Activated CD4-positive, CD25-positive, alpha-beta regulatory T cell treated with anti-CD3 and anti-CD28 coated beads, Interleukin-2, amount 50 U/mL, for 24 hours (primary cell): ENCODE data around the gene DDTL.
"Not testable (repeated sequence)": the region's sequence is repeated elsewhere in the genome, so short reads cannot be mapped to it uniquely, and the experiment has no call there.

Experiments used
- ATAC-seq, 2 donors: fragments of 150-1000 bp; cut with Tn5 transposase; one replicate each; pipeline ENCODE4 v1.10.0; 2021; ENCODE audit warnings: mild to moderate bottlenecking in 1 of 2, moderate library complexity in 1 of 2

DDTL gene

DNA sequence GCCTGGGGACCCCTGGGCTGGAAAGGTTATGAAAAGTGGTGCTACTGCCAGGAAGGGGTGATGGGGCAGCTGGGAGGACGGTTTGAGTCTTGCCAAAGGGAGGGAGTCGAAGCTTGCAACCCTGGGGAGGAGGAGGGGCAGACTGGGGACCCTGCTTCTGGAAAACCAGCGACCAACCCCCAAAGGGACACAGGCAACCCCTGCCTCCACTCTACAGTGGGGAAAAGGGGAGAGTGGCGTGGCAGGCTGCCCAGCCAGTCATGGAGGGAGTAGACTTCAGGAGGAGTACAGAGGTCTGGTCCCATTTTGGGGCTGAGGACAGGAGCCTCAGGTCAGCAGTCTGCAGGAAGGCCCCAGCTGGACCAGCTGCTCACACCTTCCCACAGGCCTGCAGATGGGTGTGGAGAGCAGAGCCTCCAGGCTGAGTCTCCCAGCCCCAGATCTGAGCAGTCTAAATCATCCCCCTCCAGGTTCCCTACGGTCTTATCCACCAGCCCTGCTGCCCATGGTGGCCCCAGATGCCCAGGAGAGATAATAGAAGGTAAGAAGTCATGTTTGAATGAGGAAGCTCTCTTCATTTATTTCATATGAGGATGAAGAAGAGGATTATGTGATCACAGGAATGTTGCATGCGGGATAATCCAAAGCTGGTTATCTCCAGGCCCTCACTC, 4.3 kb downstream of the DDTL start:
- no peak for ATAC-seq

DNA sequence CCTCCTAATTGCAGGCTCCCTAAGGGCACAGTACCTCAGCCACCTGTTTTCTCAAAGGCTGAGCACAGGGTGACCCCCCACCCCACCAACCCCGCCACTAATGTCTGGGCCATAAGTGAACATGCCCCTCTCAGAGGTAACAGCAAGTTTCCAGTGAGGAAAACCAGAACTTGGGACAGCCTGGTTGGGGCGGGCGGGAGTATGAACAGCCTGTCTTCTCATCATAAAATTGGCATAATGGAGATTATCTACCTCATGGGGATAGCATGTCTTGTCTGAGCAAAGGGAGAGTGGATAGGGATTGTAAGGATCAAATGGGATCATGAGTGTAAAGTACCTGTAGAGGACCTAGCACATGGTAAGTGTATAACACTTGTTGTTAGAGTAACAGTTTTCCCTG, 5.2 kb downstream of the DDTL start:
- not testable (repeated sequence) for ATAC-seq

DNA sequence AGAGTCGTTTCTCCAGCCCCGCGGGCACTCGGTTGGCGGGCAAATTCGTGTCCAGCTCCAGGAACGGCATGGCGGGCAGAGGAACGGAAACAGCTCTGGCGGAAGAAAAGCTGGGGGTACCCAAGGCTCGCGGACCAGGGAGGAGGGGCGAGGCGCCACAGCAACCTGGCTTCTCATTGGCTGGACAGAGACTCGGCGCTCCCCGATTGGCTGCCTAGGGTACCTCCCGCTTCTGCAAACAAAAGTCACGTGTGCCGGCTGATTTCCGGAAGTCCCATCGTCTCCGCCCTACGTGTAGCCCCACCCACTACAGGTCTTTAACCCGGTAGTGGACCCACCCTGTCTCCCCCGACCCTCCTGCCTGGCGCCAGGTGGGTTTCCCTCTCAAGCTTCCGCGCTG, 7.7 kb downstream of the DDTL start, which contains the start of gene DDT:
DDT (minus strand) TSS at position 97 of the 400 bp plus-strand sequence; CDS start at position 70, 27 bp downstream.
- peak; percentile 98 for ATAC-seq

DNA sequence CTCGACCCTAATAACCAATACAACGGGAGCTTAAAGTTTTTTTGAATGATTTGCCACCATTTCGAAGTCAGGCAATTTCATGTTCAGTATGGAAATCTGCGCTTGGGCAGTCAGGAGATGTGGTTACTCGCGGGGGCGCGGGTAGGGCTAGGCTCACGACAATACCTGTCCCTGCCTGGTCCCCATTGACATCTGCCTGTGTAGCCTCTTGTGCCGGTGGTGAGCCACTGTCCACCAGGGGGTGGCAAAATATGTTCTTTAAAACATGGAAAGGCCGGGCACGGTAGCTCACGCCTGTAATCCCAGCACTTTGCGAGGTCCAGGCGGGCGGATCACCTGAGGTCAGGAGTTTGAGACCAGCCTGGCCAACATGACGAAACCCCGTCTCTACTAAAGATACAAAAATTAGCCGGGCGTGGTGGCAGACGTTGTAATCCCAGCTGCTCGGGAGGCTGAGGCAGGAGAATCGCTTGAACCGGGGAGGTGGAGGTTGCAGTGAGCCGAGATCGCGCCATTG, 8.2 kb downstream of the DDTL start:
- peak; percentile 14 to 22 for ATAC-seq

DNA sequence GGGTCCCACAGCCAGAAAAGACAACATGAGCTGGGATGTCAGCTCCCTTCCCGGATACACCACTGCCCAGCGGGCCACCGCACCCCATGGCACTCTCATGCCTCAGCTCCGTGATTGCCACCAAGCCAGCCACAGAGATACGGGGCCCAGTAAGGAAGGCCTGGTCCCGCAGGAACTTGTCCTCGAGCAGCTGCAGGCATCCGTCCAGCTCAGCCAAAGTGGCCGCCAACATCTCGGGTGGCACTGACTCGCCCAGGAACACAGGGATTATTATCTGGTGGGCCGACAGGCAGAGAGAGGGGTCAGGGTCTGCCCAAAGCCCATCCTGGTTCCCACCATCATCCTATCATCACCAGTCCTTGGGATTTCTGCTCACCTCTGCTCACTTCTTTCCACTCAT, 10.6 kb downstream of the DDTL start:
- ATAC-seq = not testable (repeated sequence)

DNA sequence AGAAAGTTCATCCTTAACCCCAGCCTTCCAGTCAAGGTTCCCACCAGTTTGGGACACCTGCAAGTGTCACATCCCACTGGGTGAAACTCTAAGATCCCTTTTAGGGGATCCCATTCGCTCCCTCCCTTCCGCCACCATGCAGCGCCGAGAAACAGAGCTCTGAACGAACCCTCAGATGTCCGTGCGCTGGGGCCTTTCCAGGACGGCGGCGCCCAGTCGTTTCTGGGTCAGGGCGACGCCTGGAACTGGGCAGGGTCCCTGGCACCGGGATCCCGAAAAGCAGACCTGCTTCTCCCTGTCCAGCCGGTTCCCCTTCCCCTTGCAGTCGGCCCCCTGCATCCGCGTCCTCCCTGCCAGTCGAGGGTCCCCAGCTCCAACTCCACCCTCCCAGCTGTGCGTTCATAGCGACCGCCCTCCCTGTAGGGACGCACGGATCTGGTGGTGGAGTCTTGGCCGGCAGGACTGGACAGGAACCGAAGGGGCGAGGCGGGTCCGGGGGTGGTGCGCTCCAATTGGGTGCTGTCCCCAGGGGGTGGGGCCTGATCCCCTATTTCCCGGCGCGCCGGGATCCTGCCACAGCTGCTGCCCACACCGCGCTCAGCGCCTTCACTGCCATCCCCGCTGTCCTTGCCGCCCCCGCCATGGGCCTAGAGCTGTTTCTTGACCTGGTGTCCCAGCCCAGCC, 13.0 kb downstream of the DDTL start, which contains the start of gene GSTT2:
GSTT2 (plus strand) TSS at position 578 of the 684 bp plus-strand sequence.
- ATAC-seq = not testable (repeated sequence)

DNA sequence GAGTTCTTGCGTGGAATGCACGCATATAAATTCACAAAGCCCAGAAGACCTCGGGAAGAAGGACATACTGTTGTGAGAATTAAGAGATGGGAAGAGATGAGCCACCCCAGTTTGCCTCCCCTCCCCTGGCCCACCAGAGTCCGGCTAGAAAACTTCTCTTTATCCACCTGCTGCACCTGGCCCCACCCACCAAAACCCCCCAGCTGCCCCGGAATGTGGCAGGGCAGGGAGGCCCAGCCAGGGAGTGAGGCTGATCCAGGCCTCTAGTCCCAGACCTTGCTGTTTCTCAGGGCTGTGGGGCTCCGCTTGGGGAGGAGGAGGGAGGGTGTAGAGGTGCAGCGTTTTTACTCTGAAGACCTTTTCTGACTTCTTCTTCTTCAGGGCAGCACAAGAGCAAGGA, 13.9 kb downstream of the DDTL start:
- ATAC-seq = not testable (repeated sequence)

DNA sequence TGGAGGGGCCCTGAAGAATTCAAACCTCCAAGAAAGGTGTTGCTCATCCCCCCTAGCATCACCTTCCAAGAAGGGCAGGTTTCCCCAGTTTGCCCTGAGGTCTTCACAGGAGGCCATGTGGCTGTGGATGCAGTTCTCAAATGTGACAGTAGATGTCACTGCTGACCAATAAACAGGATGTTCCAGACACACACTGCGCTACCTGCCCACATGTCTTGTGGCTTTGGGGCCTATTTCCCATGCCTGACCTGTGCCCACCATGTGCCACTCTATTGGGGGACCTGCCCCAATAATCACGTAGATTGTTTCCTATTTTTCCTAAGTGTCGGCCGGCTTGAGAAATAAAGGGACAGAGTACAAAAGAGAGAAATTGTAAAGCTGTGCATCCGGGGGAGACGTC, 17.7 kb downstream of the DDTL start:
- peak; percentile 60 to 91 for ATAC-seq

DNA sequence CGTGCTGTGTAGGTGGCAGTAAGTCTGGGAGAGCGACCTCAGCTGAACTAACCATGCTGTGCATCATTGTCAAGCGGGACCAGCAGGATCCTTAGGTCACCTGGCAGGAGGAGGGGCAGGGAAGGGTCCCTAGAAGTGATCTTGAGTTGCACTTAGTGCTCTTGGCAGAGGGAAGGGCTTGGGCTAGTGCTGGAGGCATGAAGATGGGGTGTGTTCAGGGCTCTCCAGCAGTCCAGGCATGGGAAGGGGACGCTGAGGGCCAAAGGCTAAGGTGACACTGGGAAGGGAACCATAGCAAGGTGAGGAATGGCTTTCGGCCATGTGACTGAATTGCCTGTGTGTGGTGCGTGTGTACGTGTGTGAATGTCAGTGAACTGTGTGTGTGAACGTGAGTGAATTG, 19.4 kb downstream of the DDTL start:
- not testable (repeated sequence) for ATAC-seq

DNA sequence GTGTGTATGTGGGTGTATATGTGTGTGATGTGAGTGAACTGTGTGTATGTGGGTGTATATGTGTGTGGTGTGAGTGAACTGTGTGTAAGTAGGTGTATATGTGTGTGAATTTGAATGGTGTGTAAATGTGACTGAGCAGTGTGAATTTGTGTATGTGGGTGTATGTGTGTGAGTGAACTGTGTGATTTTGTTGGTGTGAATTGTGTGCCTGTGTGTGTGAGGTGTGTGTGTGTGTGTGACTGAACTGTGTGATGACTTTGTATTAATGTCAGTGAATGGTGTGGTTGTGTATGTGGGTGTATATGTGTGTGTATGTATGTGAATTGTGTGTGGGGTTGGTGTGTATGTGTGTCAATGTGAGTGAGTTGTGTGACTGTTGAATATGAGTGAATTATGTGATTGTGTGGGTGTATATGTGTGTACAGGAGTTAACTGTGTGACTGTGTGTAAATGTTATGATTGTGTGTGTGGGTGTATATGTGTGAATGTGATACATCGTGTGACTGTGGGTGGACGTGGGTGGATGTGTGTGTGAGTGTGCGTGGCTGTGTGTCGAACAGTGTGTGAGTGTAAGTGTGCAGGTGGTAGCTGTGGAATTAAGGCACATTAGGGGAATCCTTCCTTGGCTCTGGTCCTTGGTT, 20.0 kb downstream of the DDTL start:
- ATAC-seq = not testable (repeated sequence)

DNA sequence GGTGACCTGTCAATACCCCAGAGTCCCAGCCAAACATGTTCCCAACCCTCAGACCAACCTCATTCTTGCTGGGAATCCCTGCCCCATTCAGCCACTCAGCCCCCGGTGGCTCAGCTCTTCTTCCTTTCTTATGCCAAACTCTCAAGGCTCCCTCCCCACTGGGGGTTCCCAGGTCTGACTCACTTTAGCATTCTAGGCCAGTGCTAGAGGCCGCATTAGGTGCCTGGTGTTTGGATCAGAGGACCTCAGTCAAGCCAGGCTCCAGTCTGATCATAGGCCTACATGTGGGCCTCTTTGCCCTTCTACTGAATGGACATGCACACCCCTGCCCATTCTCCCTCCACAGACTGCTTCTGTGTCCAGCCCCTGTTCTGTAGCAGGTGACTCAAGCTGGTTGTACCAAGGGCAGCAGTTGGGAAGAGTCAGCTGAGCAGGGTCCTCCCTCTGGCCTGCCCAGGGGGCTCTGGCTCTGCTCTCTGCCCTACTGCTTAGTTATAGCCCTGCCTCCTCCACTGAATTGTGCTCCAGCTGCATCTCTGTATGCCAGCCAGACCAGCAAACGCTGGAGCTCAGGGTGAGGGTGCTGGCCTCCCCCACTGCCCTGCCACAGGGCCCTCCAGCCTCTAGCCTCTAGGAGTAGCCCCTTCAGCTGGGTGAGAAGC, 23.0 kb downstream of the DDTL start:
- ATAC-seq = not testable (repeated sequence)

DNA sequence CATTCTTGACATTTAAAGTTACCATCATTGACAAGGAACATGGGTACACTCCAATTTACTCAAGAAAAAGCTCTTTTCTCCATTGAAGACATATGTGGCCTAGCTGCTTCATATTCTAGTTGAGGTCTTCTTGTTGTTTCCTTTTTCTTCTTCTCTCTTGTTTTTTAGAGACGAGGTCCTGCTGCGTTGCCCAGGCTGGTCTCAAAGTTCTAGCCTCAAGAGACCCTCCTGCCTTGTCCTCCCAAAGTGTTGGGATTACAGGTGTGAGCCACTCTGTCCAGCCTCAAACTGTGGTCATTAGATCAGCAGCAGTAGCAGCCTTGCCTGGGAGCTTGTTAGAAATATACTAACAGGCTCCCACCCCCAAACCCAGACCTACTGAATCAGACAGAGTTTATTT, 26.4 kb downstream of the DDTL start:
- ATAC-seq = not testable (repeated sequence)

DNA sequence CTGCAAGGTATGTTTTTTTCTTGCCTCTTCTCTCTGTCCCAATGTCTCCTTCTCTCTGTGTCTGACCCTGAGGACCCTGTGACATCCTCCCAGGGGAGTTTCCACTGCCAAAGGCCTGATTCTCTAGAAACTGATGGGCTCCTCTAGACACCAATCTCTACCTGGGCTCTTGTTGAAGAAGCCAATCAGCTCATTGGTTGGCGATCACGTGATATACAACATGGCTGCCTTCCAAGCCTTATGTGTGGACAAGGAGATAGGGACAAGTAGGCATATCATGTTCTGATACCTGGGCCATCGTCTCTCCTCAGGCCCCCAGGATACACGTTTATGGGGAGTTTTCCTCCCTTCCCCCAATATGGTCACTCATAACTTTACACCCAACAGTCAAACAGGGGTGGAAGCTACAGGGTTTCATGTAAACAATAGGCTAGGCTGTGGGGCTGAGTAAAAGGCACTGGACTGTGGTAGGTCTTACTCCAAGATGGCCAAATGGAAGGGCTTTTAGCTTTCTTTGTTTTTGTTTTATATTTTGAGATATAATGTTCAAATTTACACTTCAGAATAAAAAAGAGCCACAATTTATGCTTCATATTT, 27.0 kb downstream of the DDTL start:
- not testable (repeated sequence) for ATAC-seq

DNA sequence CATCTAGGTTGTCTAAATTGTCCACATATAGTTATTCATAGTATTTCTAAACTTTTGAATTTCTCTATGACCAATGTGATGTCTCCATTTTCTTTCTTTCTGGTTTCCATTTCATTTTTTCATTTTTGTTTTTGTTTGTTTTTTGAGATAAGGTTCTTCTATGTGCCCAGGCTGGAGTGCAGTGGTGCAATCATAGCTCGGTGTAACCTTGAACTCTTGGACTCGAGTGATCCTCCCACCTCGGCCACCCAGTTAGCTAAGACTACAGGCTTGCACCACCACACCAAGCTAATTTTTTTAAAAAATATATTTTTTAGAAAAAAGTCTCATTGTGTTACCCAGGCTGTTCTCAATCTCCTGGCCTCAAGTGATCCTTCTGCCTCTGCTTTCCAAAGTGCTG, 30.4 kb downstream of the DDTL start:
- ATAC-seq = no peak

DNA sequence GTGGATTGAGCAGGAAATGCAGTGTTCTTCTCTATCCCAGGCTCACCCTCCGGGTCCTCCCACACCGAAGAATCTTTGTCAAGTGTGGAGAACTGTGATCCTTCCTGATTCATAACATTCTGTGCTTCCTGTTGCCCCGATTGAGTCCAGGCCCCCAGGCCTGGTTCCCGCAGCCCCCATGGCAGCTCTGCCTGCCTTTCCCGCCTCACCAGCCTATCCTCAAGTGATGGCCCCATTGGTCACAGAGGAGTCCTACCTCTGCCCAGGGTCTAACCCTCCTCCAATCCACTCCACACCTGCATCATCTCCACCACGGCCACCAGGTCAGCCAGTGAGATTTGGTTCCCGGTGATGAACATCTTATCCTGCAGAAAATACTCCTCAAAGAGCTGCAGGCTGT, 33.1 kb downstream of the DDTL start:
- ATAC-seq = not testable (repeated sequence)

DNA sequence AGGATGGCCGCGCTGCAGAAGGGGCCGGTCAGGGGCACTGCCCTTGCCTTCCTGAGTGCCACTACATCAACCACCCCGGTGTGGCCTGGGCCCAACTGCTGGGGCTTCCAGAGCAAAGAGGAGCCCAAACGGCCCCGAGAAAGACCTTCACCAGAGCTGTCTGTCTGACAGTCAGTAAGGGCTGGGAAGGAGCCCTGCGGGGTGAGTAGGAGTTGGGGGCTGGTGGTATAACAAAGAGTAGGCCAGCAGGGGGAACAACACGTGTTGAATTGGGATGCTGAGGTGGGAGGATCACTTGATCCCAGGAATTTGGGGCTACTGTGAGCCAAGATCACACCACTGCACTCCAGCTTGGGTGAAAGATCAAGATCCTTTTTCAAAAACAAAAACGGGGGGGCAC, 34.6 kb downstream of the DDTL start:
- ATAC-seq = no peak

DNA sequence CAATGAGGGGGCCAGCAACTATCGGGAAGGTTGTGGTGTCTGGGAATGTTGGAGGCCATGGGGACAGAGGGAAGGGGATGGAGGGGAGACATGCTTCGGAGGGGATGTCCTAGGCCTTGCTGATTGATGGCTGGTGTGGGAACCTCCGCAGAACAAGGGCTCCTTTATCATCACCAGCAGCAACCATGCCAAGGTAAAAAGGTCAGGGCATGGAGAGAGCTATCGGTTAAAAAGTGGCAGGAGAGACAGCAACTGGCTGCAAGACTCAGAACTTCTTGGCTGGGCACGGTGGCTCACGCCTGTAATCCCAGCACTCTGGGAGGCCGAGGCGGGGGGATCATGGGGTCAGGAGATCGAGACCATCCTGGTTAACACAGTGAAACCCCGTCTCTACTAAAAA, 35.6 kb downstream of the DDTL start:
- no peak for ATAC-seq

DNA sequence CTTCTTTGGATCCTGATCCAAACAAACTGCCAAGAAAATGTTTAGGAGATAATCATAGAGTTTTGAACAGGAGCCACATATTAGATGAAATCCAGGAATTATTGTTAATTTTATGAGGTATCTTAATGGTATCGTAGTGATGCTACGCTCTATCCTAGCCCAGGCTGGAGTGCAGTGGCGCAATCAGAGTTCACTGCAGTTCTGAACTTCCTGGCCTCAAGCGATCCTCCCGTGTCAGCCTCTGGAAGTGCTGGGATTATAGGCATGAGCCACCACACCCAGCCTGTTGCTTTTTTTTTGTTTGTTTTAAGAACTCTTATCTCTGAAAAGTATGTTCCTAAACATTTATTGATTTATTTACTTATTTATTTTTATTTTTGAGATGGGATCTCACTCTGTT, 36.2 kb downstream of the DDTL start:
- ATAC-seq = no peak

DNA sequence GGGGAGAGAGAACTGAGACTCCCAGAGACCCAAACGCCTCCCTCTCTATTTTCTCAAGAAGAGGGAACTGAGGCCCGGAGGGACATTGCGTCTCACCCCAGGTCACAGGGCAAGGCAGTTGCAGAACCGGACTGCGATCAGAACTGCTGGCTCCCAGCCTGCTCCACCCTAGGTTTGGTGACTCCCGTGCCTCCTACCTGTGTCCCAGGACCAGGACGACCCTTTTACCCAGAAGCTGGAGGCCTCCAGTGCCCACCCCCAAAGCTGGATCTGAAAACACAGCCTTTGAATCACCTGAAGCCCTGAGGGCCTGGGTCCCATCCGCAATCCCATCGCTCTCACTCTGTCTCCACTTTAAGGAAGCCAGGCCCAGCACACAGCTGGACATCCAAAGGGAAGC, 37.2 kb downstream of the DDTL start:
- ATAC-seq = no peak

DNA sequence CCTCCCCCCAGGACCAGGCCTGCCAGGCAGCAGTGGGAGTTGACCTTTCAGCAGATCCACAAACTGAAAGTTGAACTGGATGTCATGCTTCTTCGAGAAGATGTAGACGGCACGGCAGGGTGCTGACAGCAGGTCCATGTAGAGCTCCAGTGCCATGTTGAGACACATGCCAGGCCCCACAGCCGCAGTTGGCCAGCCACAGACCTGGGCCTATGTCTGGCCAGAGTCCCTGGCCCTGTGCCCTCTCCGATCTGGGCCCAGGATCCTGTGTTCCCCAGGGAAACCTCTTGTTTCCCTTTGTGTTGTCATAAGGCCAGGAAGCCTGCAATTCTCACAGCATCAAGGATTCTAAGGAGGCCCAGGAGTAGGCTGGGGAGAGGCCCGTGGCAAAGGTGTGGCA, 38.5 kb downstream of the DDTL start, which contains the start of gene GSTT4:
GSTT4 (minus strand) TSS at position 253 of the 400 bp plus-strand sequence; CDS start at position 156, 97 bp downstream.
- no peak for ATAC-seq

DNA sequence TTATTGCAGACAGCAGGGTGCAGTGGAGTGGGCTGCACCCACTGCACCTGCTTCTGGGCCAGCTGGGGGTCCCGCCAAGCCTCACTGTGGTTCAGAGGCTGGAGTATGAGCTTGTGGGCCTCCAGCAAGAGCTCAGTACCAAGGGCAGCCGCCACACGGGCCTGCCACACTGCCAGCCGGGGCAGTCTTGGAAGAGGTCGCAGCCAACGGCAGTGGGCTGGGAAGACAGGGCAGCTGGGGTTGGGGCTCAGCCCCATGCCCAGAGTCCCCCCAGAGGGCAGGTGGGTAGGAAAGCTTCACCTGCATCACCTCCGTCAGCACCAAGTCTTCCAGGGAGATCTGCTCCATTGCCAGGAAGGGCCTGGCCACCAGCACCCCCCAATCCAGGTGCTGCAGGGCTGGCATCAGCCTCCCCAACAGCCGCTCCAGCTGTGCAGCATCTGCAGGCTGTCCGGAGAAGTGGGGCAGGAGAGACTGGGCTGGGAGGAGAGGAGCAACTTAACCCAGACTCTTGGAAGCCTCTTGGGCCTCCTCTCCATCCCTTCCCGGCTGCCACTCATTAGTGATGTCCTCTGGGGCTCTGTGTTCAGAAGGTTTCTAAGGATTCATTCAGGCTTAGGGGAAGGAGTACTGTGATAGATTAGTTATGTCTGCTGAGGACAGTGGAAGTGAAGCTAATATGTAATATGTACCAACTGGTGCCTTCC, 39.7 kb downstream of the DDTL start:
- no peak for ATAC-seq

DNA sequence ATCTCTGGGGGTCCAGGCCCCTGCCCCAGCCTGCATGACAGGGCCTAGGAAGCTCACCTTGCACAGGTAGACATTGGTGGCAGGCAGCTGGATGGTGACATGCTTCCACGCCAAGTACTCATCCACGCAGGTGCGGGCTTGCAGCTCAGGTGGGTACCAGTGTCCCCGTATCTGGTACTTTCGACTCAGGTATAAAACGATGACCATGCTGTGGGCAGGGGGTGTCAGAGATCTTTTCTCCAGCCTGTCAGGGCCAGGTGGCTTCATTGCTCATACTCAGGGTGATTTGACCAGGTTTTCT, 40.2 kb downstream of the DDTL start:
- no peak for ATAC-seq
